ENCODE data around the gene MICALL2.

MICALL2 gene

GRCh38 chr7:1421946-1422345 is 37.3 kb downstream of the MICALL2 start:
- Histone ChIP-seq H3K4me3 (IDR thresholded peaks at IDR 0.05; ENCODE audit: insufficient read depth, low read depth, low read length) (no peak overlapping the region), H3K36me3 (ENCODE audit: insufficient read depth) (no peaks in the 10 kb centered on the region), H3K9ac (no peak overlapping the region), H3K4me1 (ENCODE audit: low read depth, poor library complexity, severe bottlenecking) (peaks cover 7% of the 10 kb centered on the region), H3K27me3 (ENCODE audit: insufficient read depth, low read depth) (peaks cover 91% of the 10 kb centered on the region), H3K79me2 (ENCODE audit: insufficient read depth, low read depth) (no peaks in the 10 kb centered on the region), H3K4me2 (no peak overlapping the region), H4K20me1 (ENCODE audit: insufficient read depth) (no peaks in the 10 kb centered on the region), H2AFZ (ENCODE audit: low read depth) (no peak overlapping the region), H3K27ac (no peak overlapping the region)
- no peak for TF ChIP-seq CTCF (conservative IDR thresholded peaks at IDR 0.05; ENCODE audit: low read depth, low read length)

GRCh38 chr7:1421020-1421790 is 38.1 kb downstream of the MICALL2 start:
- no peaks in the 10 kb centered on the region for H4K20me1 ChIP-seq (ENCODE audit: insufficient read depth)
- H3K4me1 ChIP-seq (ENCODE audit: low read depth, poor library complexity, severe bottlenecking): peaks cover 7% of the 10 kb centered on the region
- H3K27me3 ChIP-seq (ENCODE audit: insufficient read depth, low read depth): peaks cover 89% of the 10 kb centered on the region
- H3K36me3 ChIP-seq (ENCODE audit: insufficient read depth): no peaks in the 10 kb centered on the region
- H2AFZ ChIP-seq (ENCODE audit: low read depth): no peak overlapping the region
- no peak overlapping the region for H3K4me2 ChIP-seq
- no peak for TF ChIP-seq CTCF (conservative IDR thresholded peaks at IDR 0.05; ENCODE audit: low read depth, low read length)
- no peak overlapping the region for H3K4me3 ChIP-seq (IDR thresholded peaks at IDR 0.05; ENCODE audit: insufficient read depth, low read depth, low read length)
- H3K27ac ChIP-seq: no peak overlapping the region
- H3K9ac ChIP-seq: no peak overlapping the region
- no peaks in the 10 kb centered on the region for H3K79me2 ChIP-seq (ENCODE audit: insufficient read depth, low read depth)

GRCh38 chr7:1419688-1420087 is 39.6 kb downstream of the MICALL2 start:
- H3K4me2 ChIP-seq: no peak overlapping the region
- H3K9ac ChIP-seq: no peak overlapping the region
- H2AFZ ChIP-seq (ENCODE audit: low read depth): no peak overlapping the region
- TF ChIP-seq CTCF (conservative IDR thresholded peaks at IDR 0.05; ENCODE audit: low read depth, low read length): no peak
- H3K4me1 ChIP-seq (ENCODE audit: low read depth, poor library complexity, severe bottlenecking): peaks cover 7% of the 10 kb centered on the region
- no peak overlapping the region for H3K4me3 ChIP-seq (IDR thresholded peaks at IDR 0.05; ENCODE audit: insufficient read depth, low read depth, low read length)
- H3K27me3 ChIP-seq (ENCODE audit: insufficient read depth, low read depth): peaks cover 78% of the 10 kb centered on the region
- no peaks in the 10 kb centered on the region for H3K79me2 ChIP-seq (ENCODE audit: insufficient read depth, low read depth)
- H3K36me3 ChIP-seq (ENCODE audit: insufficient read depth): no peaks in the 10 kb centered on the region
- no peak overlapping the region for H3K27ac ChIP-seq
- H4K20me1 ChIP-seq (ENCODE audit: insufficient read depth): no peaks in the 10 kb centered on the region

GRCh38 chr7:1419310-1419634 is 40.0 kb downstream of the MICALL2 start:
- H3K79me2 ChIP-seq (ENCODE audit: insufficient read depth, low read depth): no peaks in the 10 kb centered on the region
- H3K27ac ChIP-seq: no peak overlapping the region
- no peak overlapping the region for H2AFZ ChIP-seq (ENCODE audit: low read depth)
- no peaks in the 10 kb centered on the region for H3K36me3 ChIP-seq (ENCODE audit: insufficient read depth)
- peaks cover 7% of the 10 kb centered on the region for H3K4me1 ChIP-seq (ENCODE audit: low read depth, poor library complexity, severe bottlenecking)
- no peak overlapping the region for H3K9ac ChIP-seq
- TF ChIP-seq CTCF (conservative IDR thresholded peaks at IDR 0.05; ENCODE audit: low read depth, low read length): no peak
- H3K4me2 ChIP-seq: no peak overlapping the region
- H3K27me3 ChIP-seq (ENCODE audit: insufficient read depth, low read depth): peaks cover 76% of the 10 kb centered on the region
- no peaks in the 10 kb centered on the region for H4K20me1 ChIP-seq (ENCODE audit: insufficient read depth)
- H3K4me3 ChIP-seq (IDR thresholded peaks at IDR 0.05; ENCODE audit: insufficient read depth, low read depth, low read length): no peak overlapping the region

Data from KMS-11 (cell line).